HCT116 (cell line): ENCODE data around the gene ZNF91. TPM values are rescaled to one million over a fixed set of nuclear protein-coding genes. Genes with fewer than 3 reads are reported as not detected.

Source experiments
- ATAC-seq: fragments of 200-7000 bp; cut with Tn5 transposase; 2 replicates; pipeline ENCODE4 v1.9.1; 2020; ENCODE audit warnings: mild to moderate bottlenecking, moderate library complexity
- BruUV-seq: library from RNA; stranded (reverse); fragments of 400-500 nt; replicated peaks from 2 replicates; lab custom pipeline; 2021; lab: Mats Ljungman, UMichigan
- CTCF ChIA-PET: fragments of 300-600 bp; sonication (Branson Sonifier 250); formaldehyde crosslinking; loops from one replicate; lab custom pipeline; 2021; ENCODE audit warnings: antibody characterized with exemption; lab: Charles Lee
- POLR2A ChIA-PET: fragments of 300-600, 350-600 bp; sonication (Branson Sonifier 250); formaldehyde crosslinking; loops from one replicate; lab custom pipeline; 2021; ENCODE audit warnings: antibody characterized with exemption; lab: Charles Lee
- RAD21 ChIA-PET, 2 experiments: fragments of 300-600 bp; sonication (Branson Sonifier 250); formaldehyde crosslinking; loops; one replicate each; lab custom pipeline; 2023; ENCODE audit warnings: low total read pairs in 2 of 2; ENCODE audit not compliant: uncharacterized antibody in 2 of 2, unreplicated experiment in 2 of 2, low non-redundant PET in 1 of 2; lab: Charles Lee
- DNase-seq: peaks from one replicate; pipeline ENCODE4 v3.0.0-alpha.2; 2010; ENCODE audit warnings: low read depth, low spot score
- H2AFZ ChIP-seq: fragments of 200-600 bp; shearing (Covaris generic), sonication (generic); 2 replicates; pipeline ENCODE4 v1.6.1; 2017; ENCODE audit warnings: low read depth, mixed run types, mixed read lengths, antibody characterized with exemption, low read length; ENCODE audit not compliant: poor library complexity, severe bottlenecking
- H3K27ac ChIP-seq: 2 replicates; pipeline ENCODE4 v1.5.1; 2012; ENCODE audit warnings: low read depth, low read length
- H3K27me3 ChIP-seq: fragments of 200-600 bp; sonication (generic); 2 replicates; pipeline ENCODE4 v1.6.1; 2016; ENCODE audit warnings: mixed run types, low read length, mixed read lengths; ENCODE audit not compliant: insufficient read depth
- H3K36me3 ChIP-seq, 2 experiments: fragments of 200-500 bp in 1 of 2; fragments of 200-600 bp in 1 of 2; sonication (Bioruptor generic) in 1 of 2; sonication (generic) in 1 of 2; 2 replicates each; pipeline versions ENCODE4 v1.5.1 to v1.6.1; 2014 to 2016; ENCODE audit warnings: low read length in 2 of 2, inconsistent platforms in 1 of 2, mixed read lengths in 1 of 2, mixed run types in 1 of 2; ENCODE audit not compliant: insufficient read depth in 2 of 2, control insufficient read depth in 1 of 2
- H3K4me1 ChIP-seq, 2 experiments: fragments of 200-600 bp in 1 of 2; sonication (generic) in 1 of 2; 2 replicates each; pipeline versions ENCODE4 v1.5.1 to v1.6.1; 2012 to 2017; ENCODE audit warnings: low read length in 2 of 2, inconsistent platforms in 1 of 2, mild to moderate bottlenecking in 1 of 2, mixed read lengths in 1 of 2, mixed run types in 1 of 2, moderate library complexity in 1 of 2; ENCODE audit not compliant: insufficient read depth in 2 of 2, control insufficient read depth in 1 of 2
- H3K4me2 ChIP-seq: fragments of 200-600 bp; sonication (generic); 2 replicates; pipeline ENCODE4 v1.6.1; 2017; ENCODE audit warnings: mixed run types, low read length, mixed read lengths
- H3K4me3 ChIP-seq, 2 experiments: fragments of 200-600 bp in 1 of 2; sonication (generic) in 1 of 2; replicated peaks in 1 of 2; 2 replicates each; pipeline ENCODE4 v1.5.1; 2011 to 2016; ENCODE audit warnings: low read length in 2 of 2, control low read depth in 1 of 2, low read depth in 1 of 2, mild to moderate bottlenecking in 1 of 2, mixed read lengths in 1 of 2, mixed run types in 1 of 2
- H3K79me2 ChIP-seq: fragments of 200-600 bp; sonication (generic); 2 replicates; pipeline ENCODE4 v1.6.1; 2017; ENCODE audit warnings: mild to moderate bottlenecking, mixed run types, low read length, moderate library complexity, mixed read lengths; ENCODE audit not compliant: insufficient read depth
- H3K9ac ChIP-seq: fragments of 200-600 bp; sonication (generic); 2 replicates; pipeline ENCODE4 v1.6.1; 2016; ENCODE audit warnings: low read length, mixed read lengths
- H3K9me2 ChIP-seq: fragments of 200-600 bp; sonication (generic), shearing (Covaris generic); 2 replicates; pipeline ENCODE4 v1.6.1; 2017; ENCODE audit warnings: mixed run types, mild to moderate bottlenecking, moderate library complexity; ENCODE audit not compliant: insufficient read depth
- H3K9me3 ChIP-seq, 2 experiments: fragments of 200-500 bp in 1 of 2; fragments of 200-600 bp in 1 of 2; sonication (Bioruptor generic) in 1 of 2; sonication (generic) in 1 of 2; 2 replicates each; pipeline ENCODE4 v1.6.1; 2014 to 2017; ENCODE audit warnings: low read length in 2 of 2, mixed read lengths in 2 of 2, inconsistent platforms in 1 of 2, low read depth in 1 of 2, mild to moderate bottlenecking in 1 of 2, mixed run types in 1 of 2, moderate library complexity in 1 of 2; ENCODE audit not compliant: control insufficient read depth in 1 of 2, insufficient read depth in 1 of 2
- H4K20me1 ChIP-seq: fragments of 200-600 bp; sonication (generic), shearing (Covaris generic); 2 replicates; pipeline ENCODE4 v1.6.1; 2017; ENCODE audit warnings: mixed run types, mild to moderate bottlenecking, moderate library complexity; ENCODE audit not compliant: insufficient read depth
- ATF3 ChIP-seq: IDR thresholded peaks from 2 replicates; pipeline ENCODE4 v1.6.1; 2012
- CBX3 ChIP-seq: IDR thresholded peaks from 2 replicates; pipeline ENCODE4 v1.6.1; 2012; ENCODE audit warnings: low read depth
- CEBPB ChIP-seq: IDR thresholded peaks from 2 replicates; pipeline ENCODE4 v1.6.1; 2012; ENCODE audit warnings: low read depth
- CTCF ChIP-seq, 3 experiments: fragments of 200-600 bp in 1 of 3; sonication (generic) in 1 of 3; IDR thresholded peaks in 2 of 3; conservative IDR thresholded peaks in 1 of 3; 2 replicates each; pipeline ENCODE4 v1.5.1; 2012 to 2017; ENCODE audit warnings: low read depth in 2 of 3, low read length in 2 of 3, antibody characterized with exemption in 1 of 3, borderline replicate concordance in 1 of 3, control low read depth in 1 of 3, mild to moderate bottlenecking in 1 of 3, mixed read lengths in 1 of 3, mixed run types in 1 of 3, moderate library complexity in 1 of 3; ENCODE audit not compliant: insufficient read depth in 1 of 3
- EGR1 ChIP-seq: IDR thresholded peaks from 2 replicates; pipeline ENCODE4 v1.6.1; 2012; ENCODE audit warnings: low read depth
- ELF1 ChIP-seq: IDR thresholded peaks from 2 replicates; pipeline ENCODE4 v1.6.1; 2012; ENCODE audit warnings: low read depth, borderline replicate concordance
- FOSL1 ChIP-seq: IDR thresholded peaks from 2 replicates; pipeline ENCODE4 v1.6.1; 2012; ENCODE audit warnings: low read depth
- JUND ChIP-seq: IDR thresholded peaks from 2 replicates; pipeline ENCODE4 v1.6.1; 2012
- MAX ChIP-seq: IDR thresholded peaks from 2 replicates; pipeline ENCODE4 v1.6.1; 2012
- POLR2A ChIP-seq: IDR thresholded peaks from 2 replicates; pipeline ENCODE4 v1.7.0; 2011; ENCODE audit warnings: borderline replicate concordance; ENCODE audit not compliant: insufficient read depth, insufficient read length; ENCODE audit errors: extremely low read depth
- REST ChIP-seq: IDR thresholded peaks from 2 replicates; pipeline ENCODE4 v1.6.1; 2012; ENCODE audit warnings: low read depth
- SP1 ChIP-seq: IDR thresholded peaks from 2 replicates; pipeline ENCODE4 v1.6.1; 2012; ENCODE audit warnings: low read depth
- SRF ChIP-seq: IDR thresholded peaks from 2 replicates; pipeline ENCODE4 v1.6.1; 2012; ENCODE audit warnings: low read depth
- TCF7L2 ChIP-seq: IDR thresholded peaks from 2 replicates; pipeline ENCODE4 v1.7.0; 2011; ENCODE audit warnings: borderline replicate concordance, inconsistent platforms; ENCODE audit not compliant: insufficient read depth, insufficient read length; ENCODE audit errors: extremely low read depth
- YY1 ChIP-seq: IDR thresholded peaks from 2 replicates; pipeline ENCODE4 v1.6.1; 2011; ENCODE audit warnings: low read length, low read depth, moderate library complexity, mild to moderate bottlenecking; ENCODE audit not compliant: insufficient replicate concordance; ENCODE audit errors: extremely low read depth
- ZBTB33 ChIP-seq: IDR thresholded peaks from 2 replicates; pipeline ENCODE4 v1.6.1; 2011; ENCODE audit warnings: mild to moderate bottlenecking, low read length, moderate library complexity; ENCODE audit not compliant: insufficient replicate concordance; ENCODE audit errors: extremely low read depth
- ZFX ChIP-seq: fragments of 450-650 bp; IDR thresholded peaks from 2 replicates; pipeline ENCODE4 v1.6.1; 2017
- ZNF274 ChIP-seq: fragments of 200-500 bp; sonication (Bioruptor generic); IDR thresholded peaks from 2 replicates; pipeline ENCODE4 v1.6.1; 2014; ENCODE audit warnings: mild to moderate bottlenecking, low read depth, low read length, inconsistent platforms
- intact Hi-C: fragments of 100-400 bp; cut with micrococcal nuclease; formaldehyde crosslinking; loops from 2 replicates; pipeline ENCODE4 v1.10.0; 2022
- total RNA-seq: library from RNA; stranded (reverse); gene quantifications from one replicate; pipeline ENCODE4 v1.2.1, GENCODE V29; 2021; ENCODE audit not compliant: unreplicated experiment

The ZNF91 gene
- total RNA-seq, 1 experiment from 2014 or later, result 12.3 TPM

GRCh38 chr19:23391236-23391635 lies 4.0 kb downstream of the ZNF91 start (continued):
- TF ChIP-seq TCF7L2, result no peak
- no peak for TF ChIP-seq CTCF (IDR thresholded peaks at IDR 0.05 in 2 of 3, conservative IDR thresholded peaks at IDR 0.05 in 1 of 3; ENCODE audit: borderline replicate concordance in 1 of 3, insufficient read depth in 1 of 3, low read depth in 2 of 3, low read length in 2 of 3)
- TF ChIP-seq POLR2A, result no peak

- TF ChIP-seq ATF3, result no peak
- TF ChIP-seq CBX3, result no peak
- no peak for TF ChIP-seq FOSL1
- no peak for TF ChIP-seq CEBPB
- TF ChIP-seq MAX, result no peak
- TF ChIP-seq ZBTB33, result no peak
- no peak for TF ChIP-seq ZNF274
- no peak for TF ChIP-seq POLR2A
- TF ChIP-seq JUND, result no peak
- no peak for TF ChIP-seq YY1
- TF ChIP-seq ELF1, result no peak
- TF ChIP-seq REST, result no peak
- TF ChIP-seq SRF, result no peak
- no peak for TF ChIP-seq EGR1
- no peak for TF ChIP-seq SP1
- no peak for TF ChIP-seq ZFX
- DNase-seq, result no peak
- Histone ChIP-seq H3K4me3 (no peak overlapping the region), H3K27me3 (no peaks in the 10 kb centered on the region), H2AFZ (no peak overlapping the region), H3K79me2 (peaks cover 27% of the 10 kb centered on the region), H3K36me3 (peaks cover 0 to 4% of the 10 kb centered on the region in 2 experiments; a peak in 2 of 4 replicates), H3K4me1 (no peaks in the 10 kb centered on the region), H3K9ac (no peak overlapping the region), H3K9me2 (no peaks in the 10 kb centered on the region), H3K27ac (no peak overlapping the region), H4K20me1 (no peaks in the 10 kb centered on the region), H3K4me2 (no peak overlapping the region), H3K9me3 (peaks cover 10 to 34% of the 10 kb centered on the region in 2 experiments)
- ATAC-seq, result no peak
- intact Hi-C loops, result no loop called here
- BruUV-seq, result no TSS peak
- ChIA-PET POLR2A (no interaction called here), RAD21 (no interaction called here), CTCF (no interaction called here)
Observed at GRCh38 chr19:23385404-23385803, 9.9 kb downstream of the ZNF91 start.
